Lower leg skin (tissue), 4 donors: ENCODE data around the gene CNTN4. TPM values are rescaled to one million over a fixed set of nuclear protein-coding genes. Genes with fewer than 3 reads are reported as not detected.

Experiments used
- DNase-seq, 2 donors: peaks; one replicate each; pipeline ENCODE4 v3.0.0-alpha.2; 2019; ENCODE audit warnings: low spot score in 2 of 2
- H3K4me3 ChIP-seq: fragments of 200-600 bp; sonication (generic); 2 replicates; pipeline ENCODE4 v1.5.1; 2017; ENCODE audit warnings: mild to moderate bottlenecking, low read depth; ENCODE audit not compliant: poor library complexity, severe bottlenecking
- CTCF ChIP-seq, 3 donors: fragments of 450-650 bp; IDR thresholded peaks; one replicate each; pipeline ENCODE4 v1.5.1; 2016; ENCODE audit warnings: antibody characterized with exemption in 3 of 3, mild to moderate bottlenecking in 3 of 3, moderate library complexity in 2 of 3
- POLR2A ChIP-seq, 2 donors: fragments of 450-650 bp; IDR thresholded peaks; one replicate each; pipeline ENCODE4 v1.6.1; 2016 to 2017; ENCODE audit warnings: antibody characterized with exemption in 2 of 2, mild to moderate bottlenecking in 1 of 2, moderate library complexity in 1 of 2
- WGBS, 2 donors: methylation state at CpG; one replicate each; pipeline ENCODE4 v1.1.5; 2018; 5-methylcytosine and 5-hydroxymethylcytosine counted together
- intact Hi-C: fragments of 100-400 bp; cut with DNase I; formaldehyde crosslinking; loops from one replicate; pipeline ENCODE4 v1.15.0; 2023; ENCODE audit warnings: low total_unique reads
- total RNA-seq, 4 donors: library from RNA; depleted of rRNA; stranded (reverse); fragments of >200 nt; gene quantifications; one replicate each; pipeline ENCODE4 v1.1.0, GENCODE V29; 2016

The CNTN4 gene
- total RNA-seq, 4 donors from 2014 or later = 1.8 to 6.1 (median 2.6) TPM

- 88 to 92% methylated on average over 5 of the region's 5 CpGs for WGBS, 2 donors
- intact Hi-C loops = no loop called here
- DNase-seq = no peak
- no peak overlapping the region for H3K4me3 ChIP-seq
- no peak for TF ChIP-seq POLR2A (IDR thresholded peaks at IDR 0.05)
- TF ChIP-seq CTCF (IDR thresholded peaks at IDR 0.05) = no peak
These were observed 723.9 kb downstream of the CNTN4 start for GRCh38 chr3:2822611-2823010.

GRCh38 chr3:2823031-2823430 is 724.4 kb downstream of the CNTN4 start:
- WGBS, 2 donors = 59 to 60% methylated on average over 5 of the region's 5 CpGs
- DNase-seq = no peak
- intact Hi-C loops = no loop called here
- TF ChIP-seq CTCF (IDR thresholded peaks at IDR 0.05) (no peak), POLR2A (IDR thresholded peaks at IDR 0.05) (no peak)
- H3K4me3 ChIP-seq = no peak overlapping the region

GRCh38 chr3:2823437-2824211 is 725.0 kb downstream of the CNTN4 start:
- H3K4me3 ChIP-seq = no peak overlapping the region
- DNase-seq = no peak
- intact Hi-C loops = no loop called here
- TF ChIP-seq CTCF (IDR thresholded peaks at IDR 0.05) = no peak
- no peak for TF ChIP-seq POLR2A (IDR thresholded peaks at IDR 0.05)
- WGBS, 2 donors = 84 to 87% methylated on average over 8 of the region's 8 CpGs

- no peak overlapping the region for H3K4me3 ChIP-seq
- intact Hi-C loops = no loop called here
- WGBS, 2 donors = 83 to 86% methylated on average over 4 of the region's 4 CpGs
- TF ChIP-seq CTCF (IDR thresholded peaks at IDR 0.05) (no peak), POLR2A (IDR thresholded peaks at IDR 0.05) (no peak)
- DNase-seq = no peak
These were observed 727.4 kb downstream of the CNTN4 start for GRCh38 chr3:2826036-2826435.

GRCh38 chr3:2826453-2826852 is 727.8 kb downstream of the CNTN4 start:
- WGBS, 2 donors = 71 to 78% methylated on average over 3 of the region's 3 CpGs
- DNase-seq = no peak
- H3K4me3 ChIP-seq = no peak overlapping the region
- intact Hi-C loops = no loop called here
- TF ChIP-seq POLR2A (IDR thresholded peaks at IDR 0.05) (no peak), CTCF (IDR thresholded peaks at IDR 0.05) (no peak)

GRCh38 chr3:2837239-2837638 is 738.6 kb downstream of the CNTN4 start:
- TF ChIP-seq POLR2A (IDR thresholded peaks at IDR 0.05) = no peak
- no peak for TF ChIP-seq CTCF (IDR thresholded peaks at IDR 0.05)
- no peak overlapping the region for H3K4me3 ChIP-seq
- intact Hi-C loops = no loop called here
- WGBS, 2 donors = 55% methylated on average over 6 of the region's 6 CpGs
- no peak for DNase-seq
